SU-DHL-6 (cell line): ENCODE results near the gene PLPP7.

ENCODE experiments used
- EZH2phosphoT487 ChIP-seq: fragments of 200-600 bp; sonication (generic), shearing (Covaris generic); conservative IDR thresholded peaks from 2 replicates; pipeline ENCODE4 v1.6.1; 2018; ENCODE audit warnings: mild to moderate bottlenecking, antibody characterized with exemption, low read length, moderate library complexity, mixed read lengths
- TF ChIP-seq, protein P1 (sequence below): fragments of 200-600 bp; sonication (generic); IDR thresholded peaks from one replicate; pipeline ENCODE4 v1.5.1; 2017; ENCODE audit warnings: antibody characterized with exemption, mild to moderate bottlenecking, low read length, moderate library complexity; ENCODE audit not compliant: insufficient read depth, poor library complexity, severe bottlenecking

DNA sequence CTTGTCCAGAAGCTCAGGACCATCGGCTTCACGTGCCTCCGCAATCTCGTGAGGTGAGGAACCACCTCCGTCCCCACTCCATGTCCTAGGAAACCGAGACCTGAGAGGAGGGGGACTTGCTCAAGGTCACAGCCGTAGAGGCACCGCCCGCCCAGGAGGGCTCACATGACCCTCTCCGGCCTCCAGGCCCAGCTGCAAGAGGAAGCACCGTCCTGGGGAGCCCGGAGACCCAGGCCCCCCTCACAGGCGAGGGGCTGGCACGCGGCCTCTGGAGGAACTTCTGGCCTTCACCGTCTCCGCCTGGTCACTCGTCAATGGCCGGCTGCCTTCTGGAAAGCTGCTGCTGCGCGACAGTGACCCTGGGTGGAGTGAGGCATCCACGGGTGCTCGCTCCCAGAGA lies 37.4 kb upstream of the PLPP7 start:
- TF ChIP-seq, protein P1, sequence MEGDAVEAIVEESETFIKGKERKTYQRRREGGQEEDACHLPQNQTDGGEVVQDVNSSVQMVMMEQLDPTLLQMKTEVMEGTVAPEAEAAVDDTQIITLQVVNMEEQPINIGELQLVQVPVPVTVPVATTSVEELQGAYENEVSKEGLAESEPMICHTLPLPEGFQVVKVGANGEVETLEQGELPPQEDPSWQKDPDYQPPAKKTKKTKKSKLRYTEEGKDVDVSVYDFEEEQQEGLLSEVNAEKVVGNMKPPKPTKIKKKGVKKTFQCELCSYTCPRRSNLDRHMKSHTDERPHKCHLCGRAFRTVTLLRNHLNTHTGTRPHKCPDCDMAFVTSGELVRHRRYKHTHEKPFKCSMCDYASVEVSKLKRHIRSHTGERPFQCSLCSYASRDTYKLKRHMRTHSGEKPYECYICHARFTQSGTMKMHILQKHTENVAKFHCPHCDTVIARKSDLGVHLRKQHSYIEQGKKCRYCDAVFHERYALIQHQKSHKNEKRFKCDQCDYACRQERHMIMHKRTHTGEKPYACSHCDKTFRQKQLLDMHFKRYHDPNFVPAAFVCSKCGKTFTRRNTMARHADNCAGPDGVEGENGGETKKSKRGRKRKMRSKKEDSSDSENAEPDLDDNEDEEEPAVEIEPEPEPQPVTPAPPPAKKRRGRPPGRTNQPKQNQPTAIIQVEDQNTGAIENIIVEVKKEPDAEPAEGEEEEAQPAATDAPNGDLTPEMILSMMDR: no peak
- no peak for TF ChIP-seq EZH2phosphoT487
